ENCODE measurements around the gene CCDC159.
"Not testable (repeated sequence)": the region's sequence is repeated elsewhere in the genome, so short reads cannot be mapped to it uniquely, and the experiment has no call there.

- TF ChIP-seq CTCF, POLR2A (IDR thresholded peaks at IDR 0.05): not testable (repeated sequence)
Observed at GRCh38 chr19:11320278-11320995, 25.9 kb upstream of the CCDC159 start.
